Spinal cord (tissue), 10 donors: ENCODE measurements around the gene RNASE13. TPM values are rescaled to one million over a fixed set of nuclear protein-coding genes. Genes with fewer than 3 reads are reported as not detected.

Experiments
- DNase-seq, 6 donors: peaks; one replicate each; pipeline versions ENCODE4 v3.0.0 to v3.0.0-alpha.2; 2013 to 2015; ENCODE audit warnings: low spot score in 6 of 6, low read depth in 4 of 6
- H3K27ac ChIP-seq: one replicate; pipeline ENCODE4 v1.5.1; 2013; ENCODE audit warnings: low read depth, low read length, control low read depth
- H3K27me3 ChIP-seq: one replicate; pipeline ENCODE4 v1.6.1; 2013; ENCODE audit warnings: low read length; ENCODE audit not compliant: control insufficient read depth, insufficient read depth
- H3K36me3 ChIP-seq: one replicate; pipeline ENCODE4 v1.6.1; 2013; ENCODE audit warnings: low read length; ENCODE audit not compliant: control insufficient read depth, insufficient read depth
- H3K4me1 ChIP-seq: one replicate; pipeline ENCODE4 v1.6.1; 2013; ENCODE audit warnings: low read length; ENCODE audit not compliant: control insufficient read depth, insufficient read depth
- H3K4me3 ChIP-seq: one replicate; pipeline ENCODE4 v1.5.1; 2013; ENCODE audit warnings: low read depth, low read length, control low read depth
- H3K9me3 ChIP-seq: one replicate; pipeline ENCODE4 v1.6.1; 2013; ENCODE audit warnings: low read length; ENCODE audit not compliant: control insufficient read depth, insufficient read depth
- WGBS: methylation state at CpG from one replicate; pipeline ENCODE4 v1.1.5; 2013; ENCODE audit warnings: missing lambda C conversion rate; ENCODE audit not compliant: insufficient coverage; 5-methylcytosine and 5-hydroxymethylcytosine counted together
- polyA plus RNA-seq, 2 donors: library from polyadenylated mRNA; unstranded; fragments of 120-200 nt; gene quantifications; one replicate each; pipeline ENCODE4 v1.2.1, GENCODE V29; 2013; ENCODE audit not compliant: insufficient read length in 2 of 2
- total RNA-seq, 2 donors: library from RNA; depleted of rRNA in 1 of 2; stranded (reverse); fragments of 120-200 nt in 1 of 2; fragments of >200 nt in 1 of 2; gene quantifications; one replicate each; pipeline versions ENCODE4 v1.2.3 to v1.2.4, GENCODE V29; 2013 to 2014
- donor health status: healthy.

The RNASE13 gene
- total and polyA plus RNA-seq, 4 donors, result not detected

DNA sequence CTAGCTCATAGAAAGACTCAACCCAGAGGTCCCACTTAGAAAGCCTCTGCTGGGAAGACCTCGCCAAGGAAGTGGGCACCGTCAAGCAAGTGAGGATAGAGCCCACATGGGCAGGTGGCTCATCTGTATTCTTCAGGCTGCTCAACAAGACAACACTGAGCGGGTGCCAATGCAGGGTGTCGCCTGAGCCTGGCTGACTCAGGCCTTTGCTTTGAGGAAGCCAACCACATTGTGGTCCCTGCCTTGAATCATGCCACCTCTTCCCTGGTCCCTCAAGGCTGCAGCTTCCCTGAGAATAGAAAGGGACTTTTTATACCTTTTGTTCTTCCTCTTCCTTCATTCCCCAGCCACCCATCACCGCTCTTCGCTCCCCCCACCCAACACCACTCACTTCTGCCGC, 2.1 kb upstream of the RNASE13 start:
- no peak overlapping the region for H3K27ac ChIP-seq
- DNase-seq, result peak in 1 of 6 donors; percentile 16
- WGBS, result 65% methylated on average over 4 of the region's 7 CpGs

DNA sequence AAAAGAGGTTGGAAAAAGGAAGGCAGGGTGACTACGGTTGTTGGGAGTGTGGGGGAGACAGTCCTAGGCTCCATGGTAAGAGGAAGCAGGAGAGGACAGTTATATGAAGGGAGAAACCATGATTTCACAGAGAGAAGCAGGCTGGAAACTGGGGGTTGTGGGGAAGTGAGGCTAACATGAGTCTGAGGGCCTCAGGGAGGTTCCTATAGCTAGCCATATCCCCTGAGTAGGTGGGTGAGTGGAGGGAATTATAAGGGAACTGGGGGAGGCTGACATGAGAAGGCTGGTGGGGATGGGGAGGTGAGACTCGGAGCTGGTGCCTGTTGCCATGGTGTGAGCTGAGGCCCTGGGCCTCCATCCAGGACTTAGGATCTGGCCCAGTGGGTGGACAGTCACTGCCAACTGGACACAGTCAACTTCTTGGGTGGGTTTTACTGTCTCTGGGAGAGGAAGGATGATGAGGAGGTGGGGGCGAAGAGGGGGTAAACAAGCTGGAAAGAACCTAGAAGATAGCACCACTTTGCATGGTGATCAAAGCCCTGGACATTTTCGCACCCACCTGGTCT, 1.4 kb downstream of the RNASE13 start:
- no peaks in the 10 kb centered on the region for H3K27me3 ChIP-seq
- no peaks in the 10 kb centered on the region for H3K36me3 ChIP-seq
- no peaks in the 10 kb centered on the region for H3K9me3 ChIP-seq
- no peak overlapping the region for H3K27ac ChIP-seq
- H3K4me3 ChIP-seq, result no peak overlapping the region
- DNase-seq, result peak in 1 of 6 donors; percentile 60
- 86% methylated on average over 4 of the region's 4 CpGs for WGBS
- peaks cover 18% of the 10 kb centered on the region for H3K4me1 ChIP-seq

More for the DNA sequence above, 2.1 kb upstream of the RNASE13 start:
- no peaks in the 10 kb centered on the region for H3K27me3 ChIP-seq
- H3K9me3 ChIP-seq, result no peaks in the 10 kb centered on the region
- no peaks in the 10 kb centered on the region for H3K36me3 ChIP-seq
- no peak overlapping the region for H3K4me3 ChIP-seq
- peaks cover 34% of the 10 kb centered on the region for H3K4me1 ChIP-seq

DNA sequence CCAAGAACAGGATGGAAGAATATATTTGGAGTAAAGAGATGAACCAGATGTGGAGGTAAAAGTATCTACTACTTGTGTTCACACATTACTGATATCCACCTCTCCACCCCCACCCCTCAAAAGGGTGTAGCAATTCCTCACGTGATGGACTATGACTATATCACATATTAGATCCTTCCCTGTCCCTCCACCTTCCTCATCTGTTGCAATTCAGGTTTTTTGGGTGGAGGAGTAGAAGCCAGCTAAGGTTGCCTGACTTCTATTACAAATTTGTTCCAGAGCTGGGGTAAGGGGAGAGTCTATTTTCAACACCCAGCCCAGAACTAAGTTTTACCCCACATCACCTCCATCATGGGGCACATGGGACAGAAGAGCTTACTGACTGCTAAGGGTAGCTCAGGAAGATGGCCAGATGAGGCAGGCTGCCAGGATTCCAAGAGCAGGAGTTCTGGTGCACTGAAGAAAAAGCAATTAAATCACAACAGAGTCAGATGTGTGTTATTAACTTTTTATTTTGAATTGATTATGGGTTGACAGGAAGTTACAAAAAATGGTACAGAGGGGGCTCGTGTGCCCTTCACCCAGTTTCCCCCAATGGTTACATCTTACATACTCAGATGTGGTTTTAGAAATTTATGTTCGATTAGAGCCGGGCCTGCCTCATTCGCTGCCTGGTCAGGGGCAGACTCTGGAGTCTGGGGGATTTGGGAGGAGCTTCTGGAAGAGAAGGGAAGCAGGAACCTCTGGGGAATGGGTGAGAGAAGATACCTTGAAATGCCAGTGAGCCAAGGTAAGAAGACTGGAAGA, 2.1 kb downstream of the RNASE13 start:
- H3K9me3 ChIP-seq, result no peaks in the 10 kb centered on the region
- no peak overlapping the region for H3K4me3 ChIP-seq
- 97% methylated on average over 3 of the region's 5 CpGs for WGBS
- no peaks in the 10 kb centered on the region for H3K36me3 ChIP-seq
- H3K4me1 ChIP-seq, result peaks cover 18% of the 10 kb centered on the region
- DNase-seq, result no peak
- H3K27ac ChIP-seq, result no peak overlapping the region
- no peaks in the 10 kb centered on the region for H3K27me3 ChIP-seq

DNA sequence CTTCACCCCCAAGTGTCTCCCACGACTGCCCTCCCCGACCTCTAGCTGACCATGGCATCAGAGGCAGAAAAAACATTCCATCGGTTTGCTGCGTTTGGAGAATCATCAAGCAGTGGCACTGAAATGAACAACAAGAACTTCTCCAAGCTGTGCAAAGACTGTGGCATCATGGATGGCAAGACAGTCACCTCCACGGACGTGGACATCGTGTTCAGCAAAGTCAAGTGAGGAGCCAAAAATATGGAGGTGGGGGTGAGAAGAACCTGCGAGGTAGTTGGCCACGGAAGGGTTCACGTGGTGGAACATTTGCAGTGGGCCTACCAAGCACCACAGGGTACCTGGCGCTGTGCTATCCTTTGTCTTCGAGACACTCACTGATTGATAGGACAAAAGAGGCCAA, 4.1 kb downstream of the RNASE13 start:
- peaks cover 23% of the 10 kb centered on the region for H3K4me1 ChIP-seq
- no peak overlapping the region for H3K27ac ChIP-seq
- no peaks in the 10 kb centered on the region for H3K9me3 ChIP-seq
- no peaks in the 10 kb centered on the region for H3K36me3 ChIP-seq
- 89% methylated on average over 11 of the region's 12 CpGs for WGBS
- no peak overlapping the region for H3K4me3 ChIP-seq
- no peaks in the 10 kb centered on the region for H3K27me3 ChIP-seq
- no peak for DNase-seq

DNA sequence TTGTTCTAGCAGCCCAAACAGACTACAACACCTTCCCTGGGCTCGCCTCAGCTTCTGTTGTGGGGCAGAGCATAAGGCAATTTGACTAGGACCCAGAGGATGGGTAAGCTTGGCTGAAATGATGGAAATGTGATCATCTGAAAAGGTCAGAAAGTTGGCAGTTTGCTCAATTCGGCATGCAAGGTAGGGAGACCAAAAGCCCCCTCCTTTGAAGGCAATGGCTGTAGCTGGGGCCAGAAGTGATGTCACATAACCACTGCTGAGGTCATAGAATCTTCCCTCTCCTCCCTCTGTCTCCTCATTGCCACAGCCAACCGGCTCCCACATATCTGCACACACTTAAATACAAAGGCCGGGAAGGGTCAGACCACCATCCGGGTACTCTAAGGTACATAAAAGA, 4.7 kb downstream of the RNASE13 start, which contains the start of gene TPPP2:
Gene TPPP2, plus strand, starts transcription at position 301 of the 400 bp plus-strand sequence. CDS start 365 bp downstream, outside the sequence.
- no peak for DNase-seq
- WGBS, result 100% methylated on average over 2 of the region's 5 CpGs
- no peak within 1 kb of the TSS for H3K4me3 ChIP-seq
- no peak within 1 kb of the TSS for H3K27ac ChIP-seq
- H3K27me3 ChIP-seq, result no peaks in the 10 kb centered on the region
- H3K36me3 ChIP-seq, result no peaks in the 10 kb centered on the region
- H3K4me1 ChIP-seq, result peaks cover 26% of the 10 kb centered on the region
- no peaks in the 10 kb centered on the region for H3K9me3 ChIP-seq

DNA sequence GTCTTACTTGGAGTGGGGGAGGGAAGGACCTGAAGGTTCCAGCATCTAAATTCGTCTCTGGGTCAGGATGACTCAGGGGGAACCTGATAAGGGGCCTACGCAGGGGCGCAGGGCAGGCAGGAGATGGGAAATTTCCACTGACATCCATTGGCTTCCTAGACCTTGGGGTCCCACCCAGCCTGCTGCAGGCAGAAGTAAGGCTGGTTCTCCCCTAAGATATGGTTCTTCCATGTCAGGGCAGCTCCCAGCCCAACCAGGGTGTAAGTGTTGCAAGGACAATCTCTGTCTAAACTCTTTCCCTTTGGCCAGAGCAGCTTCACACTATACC, 7.7 kb downstream of the RNASE13 start:
- no peaks in the 10 kb centered on the region for H3K9me3 ChIP-seq
- H3K27ac ChIP-seq, result peak overlapping the region; percentile 84
- H3K36me3 ChIP-seq, result peaks cover 9% of the 10 kb centered on the region
- WGBS, result 39% methylated on average over 3 of the region's 3 CpGs
- no peak for DNase-seq
- H3K4me3 ChIP-seq, result no peak overlapping the region
- H3K4me1 ChIP-seq, result peaks cover 34% of the 10 kb centered on the region
- no peaks in the 10 kb centered on the region for H3K27me3 ChIP-seq

DNA sequence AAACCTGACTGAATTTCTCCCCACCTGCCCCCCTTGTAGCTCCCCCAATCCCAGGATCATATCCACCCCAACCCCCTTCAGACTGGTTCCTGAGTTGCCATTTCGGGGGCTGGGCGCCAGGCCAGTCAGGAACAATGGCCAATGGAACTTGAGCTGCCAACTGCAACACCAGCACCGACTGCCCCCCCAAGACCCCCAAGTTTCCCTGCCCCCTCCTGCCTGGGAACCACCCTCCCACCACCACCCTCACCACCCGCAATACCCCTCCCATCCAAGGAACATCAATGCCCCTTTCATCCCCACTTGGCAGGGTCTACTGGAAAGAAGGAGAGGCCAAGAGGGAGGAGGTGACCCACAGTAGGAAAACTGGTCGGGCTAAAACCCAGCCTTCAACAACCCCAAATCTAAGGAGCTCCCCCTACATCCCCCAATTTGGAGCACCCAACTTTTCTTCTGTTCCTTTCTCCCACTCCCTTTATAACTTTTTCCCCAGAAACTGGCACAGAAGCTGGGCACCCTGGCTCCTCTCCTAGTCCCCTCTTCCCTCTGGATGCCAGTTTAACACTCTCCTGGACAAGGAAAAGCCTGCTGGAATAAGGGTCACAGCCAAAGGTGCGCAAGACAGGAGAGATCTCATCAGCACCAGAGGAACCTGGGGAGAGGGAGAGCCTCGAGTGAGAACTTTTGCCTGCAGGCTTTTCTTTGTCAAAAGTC, 8.2 kb downstream of the RNASE13 start:
- Histone ChIP-seq H3K27me3 (no peaks in the 10 kb centered on the region), H3K4me1 (peaks cover 34% of the 10 kb centered on the region), H3K9me3 (no peaks in the 10 kb centered on the region), H3K36me3 (peaks cover 12% of the 10 kb centered on the region), H3K27ac (peak overlapping the region; percentile 95), H3K4me3 (peak overlapping the region; percentile 38)
- whole genome bisulfite sequencing, result 32% methylated on average over 6 of the region's 7 CpGs
- peak; percentile 60 to 93 (median 74) for DNase-seq

DNA sequence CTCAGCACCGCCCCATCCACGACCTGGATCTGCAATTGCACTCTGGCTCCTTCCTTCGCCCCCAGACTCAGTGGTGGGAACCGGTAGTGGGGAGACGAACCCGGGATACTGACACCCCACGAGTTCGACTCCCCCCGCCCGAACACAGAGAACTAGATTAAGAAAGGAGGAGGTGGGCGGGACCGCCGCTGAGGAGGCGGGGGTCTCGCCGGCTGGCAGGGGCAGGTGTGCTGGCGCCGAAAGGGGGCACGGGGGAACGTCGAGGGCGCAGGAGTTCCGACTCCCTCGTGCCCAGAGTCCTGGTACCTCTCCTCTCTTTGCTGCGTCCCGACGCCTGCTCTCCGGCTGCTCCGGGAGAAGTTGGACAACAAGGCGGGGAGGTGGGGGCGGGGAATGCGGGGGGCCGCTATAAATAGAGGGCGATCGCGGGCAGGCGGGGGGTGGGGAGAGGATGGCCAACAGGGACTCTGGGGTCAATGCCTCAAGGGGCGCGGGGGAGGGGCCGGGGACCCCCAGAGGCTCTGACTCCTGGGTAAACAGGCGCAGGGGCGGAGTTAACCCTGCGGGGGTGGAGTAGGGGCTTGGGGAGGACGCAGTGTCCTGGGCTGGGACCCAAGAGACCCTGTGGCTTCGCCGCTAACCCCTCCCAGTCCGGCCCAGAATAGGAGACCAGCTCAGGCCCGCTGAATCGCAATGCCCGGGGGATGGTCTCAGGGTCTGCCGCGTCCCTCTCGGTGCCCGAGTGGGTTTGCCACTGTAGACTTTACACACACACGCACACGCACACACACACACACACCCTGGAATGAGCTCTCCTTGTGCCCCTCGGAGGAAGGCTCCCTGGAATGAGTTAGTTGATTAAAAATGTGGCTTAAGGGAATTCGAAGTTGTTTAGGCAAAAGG, 9.0 kb downstream of the RNASE13 start:
- Histone ChIP-seq H3K9me3 (no peaks in the 10 kb centered on the region), H3K4me3 (peak overlapping the region; percentile 76), H3K27me3 (no peaks in the 10 kb centered on the region), H3K36me3 (peaks cover 18% of the 10 kb centered on the region), H3K27ac (peak overlapping the region; percentile 95), H3K4me1 (peaks cover 34% of the 10 kb centered on the region)
- under 1% methylated on average over 34 of the region's 58 CpGs for WGBS
- peak in 5 of 6 donors; percentile 44 to 90 (median 69) for DNase-seq
